HL-60/S4 (cell line): Measurements from ENCODE around the gene SPINT3.

Experiments used
- in situ Hi-C: fragments of 300-500 bp; cut with MboI; formaldehyde crosslinking; loops from 2 replicates; pipeline ENCODE4 v1.14.3; 2022; ENCODE audit warnings: low sequenced_read_pairs

Gene SPINT3

GRCh38 chr20:45515147-45515913 lies at the start of gene SPINT3:
Gene SPINT3 (minus strand): TSS chr20:45515622. CDS start chr20:45515608, 14 bp downstream.
- in situ Hi-C loops = no loop called here

DNA sequence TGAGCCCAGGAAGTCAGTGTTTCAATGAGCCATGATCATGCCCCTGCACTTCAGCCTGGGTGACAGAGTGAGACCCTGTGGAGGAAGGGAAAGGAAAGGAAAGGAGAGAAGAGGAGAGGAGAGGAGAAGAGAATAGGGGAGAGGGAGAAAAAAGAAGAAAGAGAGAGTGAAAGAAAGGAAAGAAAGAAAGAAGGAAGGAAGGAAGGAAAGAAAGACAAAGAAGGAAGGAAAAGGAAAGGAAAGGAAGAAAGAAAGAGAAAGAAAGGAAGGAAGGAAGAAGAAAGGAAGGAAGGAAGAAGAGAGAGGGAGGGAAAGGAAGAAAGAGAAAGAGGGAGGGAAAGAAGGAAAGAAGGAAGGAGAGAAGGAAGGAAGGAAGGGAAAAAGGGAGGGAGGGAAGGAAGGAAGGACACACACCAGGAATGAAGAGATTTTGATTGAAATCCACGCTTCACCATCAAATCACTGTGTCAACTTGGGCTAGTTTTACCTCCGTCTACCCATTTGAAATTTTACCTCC lies 49.4 kb upstream of the SPINT3 start:
- in situ Hi-C loops = no loop called here

GRCh38 chr20:45555198-45555597 lies 39.8 kb upstream of the SPINT3 start:
- in situ Hi-C loops = no loop called here

- in situ Hi-C loops = no loop called here
These were observed 37.0 kb upstream of the SPINT3 start for GRCh38 chr20:45552456-45552855.

- in situ Hi-C loops = no loop called here
These were observed 35.3 kb upstream of the SPINT3 start for GRCh38 chr20:45550765-45551164.

- in situ Hi-C loops = no loop called here
These were observed 33.0 kb upstream of the SPINT3 start for GRCh38 chr20:45548410-45548809.

- in situ Hi-C loops = no loop called here
These were observed 31.9 kb upstream of the SPINT3 start, which contains the start of gene EPPIN for GRCh38 chr20:45547206-45547770. Gene EPPIN (minus strand): TSS chr20:45547401. CDS start chr20:45547357, 44 bp downstream.

GRCh38 chr20:45545754-45546453 lies 30.5 kb upstream of the SPINT3 start:
- in situ Hi-C loops = no loop called here

DNA sequence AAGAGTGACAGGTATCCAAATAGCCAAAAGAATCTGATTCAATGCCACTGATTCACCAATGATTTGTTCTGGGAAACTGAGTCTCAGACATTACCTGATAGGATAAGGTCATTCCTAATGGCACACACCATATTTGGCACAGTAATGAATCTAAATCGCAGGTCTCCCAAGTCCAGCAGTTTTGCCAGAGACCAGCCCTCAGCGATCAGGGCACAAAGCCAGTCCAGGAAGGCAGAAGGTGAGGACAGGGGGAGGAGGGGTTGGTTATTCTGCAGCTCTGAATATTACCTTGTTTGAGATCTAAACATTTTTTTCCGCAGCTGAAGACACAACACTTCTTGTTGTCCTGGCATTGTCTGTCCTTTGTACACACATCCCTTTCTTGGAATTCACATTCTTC lies 29.9 kb upstream of the SPINT3 start:
- in situ Hi-C loops = no loop called here

- in situ Hi-C loops = no loop called here
These were observed 24.0 kb upstream of the SPINT3 start, which contains the start of gene WFDC6 for GRCh38 chr20:45539382-45539781. Gene WFDC6 (minus strand): TSS chr20:45539482. CDS start chr20:45539407, 75 bp downstream.

DNA sequence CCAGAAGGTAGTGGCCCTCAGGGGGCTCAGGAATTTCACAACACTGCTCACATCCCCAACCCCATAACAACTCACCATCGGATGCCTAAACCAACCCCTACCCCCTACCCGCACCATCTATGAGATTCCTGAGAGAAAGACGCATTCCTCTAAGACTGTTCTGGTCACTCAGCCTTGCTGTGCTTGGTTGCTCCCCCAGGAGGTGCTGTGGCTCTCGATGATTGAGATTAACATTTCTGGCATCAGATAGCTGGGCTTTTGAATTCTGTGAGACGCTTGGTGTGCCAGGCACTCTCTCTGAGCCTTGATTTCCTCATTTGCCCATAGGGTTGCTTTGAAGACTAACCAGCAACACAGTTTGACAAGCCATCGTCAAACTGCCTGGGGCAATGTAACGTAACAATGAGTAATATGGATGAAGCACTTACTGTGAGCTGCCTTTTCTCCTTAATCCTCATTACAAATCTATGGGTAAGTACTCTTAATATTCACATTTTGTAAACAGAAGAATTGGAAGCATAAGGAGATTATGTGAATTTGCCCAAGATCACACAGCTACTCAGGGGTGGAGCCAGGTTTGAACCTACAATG lies 22.9 kb upstream of the SPINT3 start:
- in situ Hi-C loops = no loop called here

- in situ Hi-C loops = no loop called here
These were observed 11.9 kb upstream of the SPINT3 start for GRCh38 chr20:45527294-45527693.

GRCh38 chr20:45523821-45524220 lies 8.4 kb upstream of the SPINT3 start:
- in situ Hi-C loops = no loop called here

DNA sequence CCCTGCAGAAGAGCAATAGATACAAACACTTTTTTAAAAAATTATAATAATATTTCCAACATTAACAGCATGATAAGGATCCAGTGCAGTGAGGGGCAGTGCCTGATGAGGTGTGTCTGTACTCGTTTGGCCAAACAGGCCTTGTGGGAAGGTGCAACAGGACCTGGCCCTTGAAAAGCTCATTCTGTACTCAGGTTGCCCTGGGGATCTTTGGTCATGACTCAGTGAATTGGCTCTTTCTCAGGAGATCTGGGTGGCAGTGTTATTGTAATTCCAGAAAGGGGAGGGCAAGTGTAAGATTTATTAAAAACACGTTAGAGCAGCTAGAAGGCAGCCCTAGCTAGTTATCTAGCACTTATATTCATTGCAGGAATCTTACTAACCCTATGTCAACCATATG lies 2.9 kb upstream of the SPINT3 start:
- in situ Hi-C loops = no loop called here

GRCh38 chr20:45510242-45510862 lies 5.1 kb downstream of the SPINT3 start:
- in situ Hi-C loops = no loop called here

GRCh38 chr20:45509091-45509490 lies 6.3 kb downstream of the SPINT3 start:
- in situ Hi-C loops = no loop called here

- in situ Hi-C loops = no loop called here
These were observed 7.1 kb downstream of the SPINT3 start for GRCh38 chr20:45508068-45508886.

- in situ Hi-C loops = no loop called here
These were observed 8.2 kb downstream of the SPINT3 start for GRCh38 chr20:45507011-45507820.

- in situ Hi-C loops = no loop called here
These were observed 9.0 kb downstream of the SPINT3 start for GRCh38 chr20:45506398-45506797.
